GM23338 (cell line): ENCODE data around the gene RFC1. TPM values are rescaled to one million over a fixed set of nuclear protein-coding genes. Genes with fewer than 3 reads are reported as not detected.

Experiments used
- ATAC-seq: fragments of 200-7000 bp; cut with Tn5 transposase; 3 replicates; pipeline ENCODE4 v1.9.1; 2020
- DNase-seq: peaks from one replicate; pipeline ENCODE4 v3.0.0-alpha.2; 2015; ENCODE audit warnings: low spot score
- H2AFZ ChIP-seq: fragments of 200-600 bp; sonication (generic); 2 replicates; pipeline ENCODE4 v1.8.0; 2016; ENCODE audit warnings: antibody characterized with exemption, mild to moderate bottlenecking, moderate library complexity
- H3F3A ChIP-seq: fragments of 200-600 bp; sonication (generic); replicated peaks from 2 replicates; pipeline ENCODE4 v1.8.0; 2017; ENCODE audit warnings: antibody characterized with exemption, mixed run types, low read depth
- H3K27ac ChIP-seq: fragments of 200-600 bp; sonication (generic); 2 replicates; pipeline ENCODE4 v1.6.1; 2016; ENCODE audit warnings: low read depth
- H3K27me3 ChIP-seq: fragments of 200-600 bp; sonication (generic); 2 replicates; pipeline ENCODE4 v1.8.0; 2016; ENCODE audit warnings: mild to moderate bottlenecking, mixed run types, moderate library complexity; ENCODE audit not compliant: insufficient read depth
- H3K36me3 ChIP-seq: fragments of 200-600 bp; sonication (generic); 2 replicates; pipeline ENCODE4 v1.8.0; 2016; ENCODE audit warnings: mild to moderate bottlenecking; ENCODE audit not compliant: insufficient read depth
- H3K4me1 ChIP-seq: fragments of 200-600 bp; sonication (generic); 2 replicates; pipeline ENCODE4 v1.8.0; 2016; ENCODE audit warnings: mild to moderate bottlenecking, moderate library complexity; ENCODE audit not compliant: insufficient read depth
- H3K4me2 ChIP-seq: fragments of 200-600 bp; sonication (generic); 2 replicates; pipeline ENCODE4 v1.7.1; 2017; ENCODE audit warnings: mixed run types
- H3K4me3 ChIP-seq: fragments of 200-600 bp; sonication (generic); 2 replicates; pipeline ENCODE4 v1.6.1; 2016; ENCODE audit warnings: mixed run types
- H3K79me2 ChIP-seq: fragments of 200-600 bp; sonication (generic); replicated peaks from 2 replicates; pipeline ENCODE4 v1.8.0; 2017; ENCODE audit warnings: mild to moderate bottlenecking; ENCODE audit not compliant: insufficient read depth
- H3K9me2 ChIP-seq: fragments of 200-600 bp; sonication (generic); 2 replicates; pipeline ENCODE4 v1.8.0; 2017; ENCODE audit not compliant: insufficient read depth
- H4K20me1 ChIP-seq: fragments of 200-600 bp; sonication (generic); replicated peaks from 2 replicates; pipeline ENCODE4 v1.8.0; 2017; ENCODE audit warnings: mild to moderate bottlenecking; ENCODE audit not compliant: insufficient read depth
- H3K27ac Mint-ChIP-seq: 2 replicates; pipeline ENCODE4 v1.8.0; 2020; ENCODE audit warnings: inconsistent platforms, mild to moderate bottlenecking, moderate library complexity, mixed read lengths
- H3K27me3 Mint-ChIP-seq: 3 replicates; pipeline ENCODE4 v1.8.0; 2022; ENCODE audit warnings: low read depth, mild to moderate bottlenecking, moderate library complexity, mixed read lengths, inconsistent platforms; ENCODE audit not compliant: insufficient read depth, poor library complexity
- H3K36me3 Mint-ChIP-seq: 3 replicates; pipeline ENCODE4 v1.8.0; 2021; ENCODE audit warnings: low read depth, mild to moderate bottlenecking, inconsistent platforms, moderate library complexity, mixed read lengths
- H3K4me1 Mint-ChIP-seq: 3 replicates; pipeline ENCODE4 v1.8.0; 2020; ENCODE audit warnings: mild to moderate bottlenecking, inconsistent platforms, mixed read lengths
- H3K4me3 Mint-ChIP-seq: 3 replicates; pipeline ENCODE4 v1.8.0; 2021; ENCODE audit warnings: moderate library complexity, mild to moderate bottlenecking, inconsistent platforms, mixed read lengths
- H3K9me3 Mint-ChIP-seq: 3 replicates; pipeline ENCODE4 v1.8.0; 2020; ENCODE audit warnings: moderate library complexity, mild to moderate bottlenecking, inconsistent platforms, mixed read lengths
- CREB1 ChIP-seq: fragments of 250-450 bp; sonication (Bioruptor Pico); IDR thresholded peaks from 2 replicates; pipeline ENCODE4 v1.5.0; 2020; ENCODE audit warnings: low read depth, mild to moderate bottlenecking, moderate library complexity
- EZH2 ChIP-seq: fragments of 200-600 bp; sonication (generic); IDR thresholded peaks from one replicate; pipeline ENCODE4 v1.8.0; 2017; ENCODE audit warnings: antibody characterized with exemption, mild to moderate bottlenecking, low read depth; ENCODE audit not compliant: unreplicated experiment
- NANOG ChIP-seq: IDR thresholded peaks from 2 replicates; pipeline ENCODE4 v1.6.1; 2016; ENCODE audit warnings: antibody characterized with exemption, borderline replicate concordance
- POLR2AphosphoS5 ChIP-seq: IDR thresholded peaks from 2 replicates; pipeline ENCODE4 v1.6.1; 2016; ENCODE audit warnings: antibody characterized with exemption, low read depth
- REST ChIP-seq: IDR thresholded peaks from one replicate; pipeline ENCODE4 v1.6.1; 2018; ENCODE audit warnings: antibody characterized with exemption; ENCODE audit not compliant: unreplicated experiment
- STAT1 ChIP-seq: IDR thresholded peaks from one replicate; pipeline ENCODE4 v1.6.1; 2016; ENCODE audit warnings: antibody characterized with exemption; ENCODE audit not compliant: unreplicated experiment
- microRNA-seq: library from miRNA; unstranded; fragments of <30 nt; microRNA quantifications from one replicate; pipeline ENCODE4, GENCODE V29; 2017
- polyA plus RNA-seq: library from polyadenylated mRNA; unstranded; fragments of >200 nt; fragmentation: Nextera tagmentation; extraction: Ambion mirVana; gene quantifications from 2 replicates; pipeline ENCODE4 v1.2.1, GENCODE V29; 2016
- small RNA-seq: library from RNA; depleted of rRNA; stranded (forward); fragments of <200 nt; gene quantifications from one replicate; pipeline ENCODE3, GENCODE V24; 2014; ENCODE audit warnings: low replicate concordance
- total RNA-seq: library from RNA; depleted of rRNA; stranded (reverse); fragments of >200 nt; shearing (Covaris generic); gene quantifications from 2 replicates; pipeline ENCODE4 v1.2.3, GENCODE V29; 2014; rRNA removed

Gene RFC1
- total and polyA plus RNA-seq, 2 experiments from 2014 or later: 75.8 to 228 TPM

GRCh38 chr4:39243462-39243861 lies 122.7 kb downstream of the RFC1 start:
- Histone ChIP-seq H3F3A (no peaks in the 10 kb centered on the region), H3K36me3 (peaks cover 13% of the 10 kb centered on the region; the same call in 1 of the 2 replicates), H3K9me2 (no peaks in the 10 kb centered on the region), H3K4me3 (no peak overlapping the region), H4K20me1 (no peaks in the 10 kb centered on the region), H3K27ac (no peak overlapping the region), H3K27me3 (no peaks in the 10 kb centered on the region), H3K79me2 (no peaks in the 10 kb centered on the region), H3K4me2 (no peak overlapping the region), H2AFZ (no peak overlapping the region), H3K4me1 (no peaks in the 10 kb centered on the region)
- DNase-seq (no peak), ATAC-seq (no peak)
- Mint-ChIP-seq H3K4me3 (no peak overlapping the region), H3K27me3 (peaks cover 1% of the 10 kb centered on the region), H3K27ac (no peak overlapping the region), H3K4me1 (no peaks in the 10 kb centered on the region), H3K36me3 (peaks cover 41% of the 10 kb centered on the region), H3K9me3 (peaks cover 35% of the 10 kb centered on the region)
- TF ChIP-seq STAT1 (no peak), CREB1 (CRISPR knock-in tag) (no peak), REST (no peak), EZH2 (no peak), NANOG (no peak), POLR2AphosphoS5 (no peak)

Small RNAs within 50 kb of the gene (microRNA-seq; reads per million reads assigned to microRNA genes)
- gene MIR5591: not detected

Small RNAs within 50 kb of the gene (small RNA-seq; reads per million reads assigned to genes)
- gene MIR5591: not detected
- 0.07 reads per million for gene RNU6-32P
- not detected for gene RNU6-887P

Other genes with a start within 250 kb of the RFC1 start
- gene WDR19, start 183.8 kb downstream of the RFC1 start, total RNA-seq: 21.0 and 23.7 TPM in 2 replicates
- 16.9 and 17.2 TPM in 2 replicates for gene WDR19, start 183.8 kb downstream of the RFC1 start, polyA plus RNA-seq
- 0.03 TPM in 1 of 2 replicates, not detected in the other for gene KLB, start 40.6 kb upstream of the RFC1 start, total RNA-seq
- 0.19 and 0.21 TPM in 2 replicates for gene KLB, start 40.6 kb upstream of the RFC1 start, polyA plus RNA-seq
- gene RPL9, start 92.6 kb upstream of the RFC1 start, total RNA-seq: 4,044 and 4,699 TPM in 2 replicates
- gene RPL9, start 92.6 kb upstream of the RFC1 start, polyA plus RNA-seq: 2,522 and 3,152 TPM in 2 replicates
- 18.7 and 28.8 TPM in 2 replicates for gene LIAS, start 92.7 kb upstream of the RFC1 start, total RNA-seq
- gene LIAS, start 92.7 kb upstream of the RFC1 start, polyA plus RNA-seq: 17.5 and 18.2 TPM in 2 replicates
- gene UGDH, start 161.1 kb upstream of the RFC1 start, total RNA-seq: 69.8 and 81.3 TPM in 2 replicates
- 45.8 and 48.9 TPM in 2 replicates for gene UGDH, start 161.1 kb upstream of the RFC1 start, polyA plus RNA-seq